SK-N-SH (cell line): ENCODE measurements around the gene GABARAPL2. TPM values are rescaled to one million over a fixed set of nuclear protein-coding genes. Genes with fewer than 3 reads are reported as not detected.
A peak's percentile ranks its signal among the peaks of the same experiment; 100 is the strongest.

Experiments
- CTCF ChIA-PET: fragments of 300-600, 350-600 bp; formaldehyde crosslinking; extraction: SDS; loops from one replicate; lab custom pipeline; 2021; lab: Yijun Ruan, JAX
- POLR2A ChIA-PET: fragments of 350-600 bp; sonication (Branson Sonifier 250); formaldehyde crosslinking; extraction: SDS; loops from one replicate; lab custom pipeline; 2020; ENCODE audit warnings: antibody characterized with exemption, inconsistent platforms; lab: Yijun Ruan, JAX
- DNase-seq: peaks from one replicate; pipeline ENCODE4 v3.0.0; 2012
- H2AFZ ChIP-seq: fragments of 200-600 bp; sonication (generic); 2 replicates; pipeline ENCODE4 v1.8.1; 2016; ENCODE audit warnings: antibody characterized with exemption, mild to moderate bottlenecking, low read depth
- H3F3A ChIP-seq: fragments of 200-600 bp; sonication (generic); replicated peaks from 2 replicates; pipeline ENCODE3; 2016; ENCODE audit warnings: antibody characterized with exemption, mild to moderate bottlenecking; ENCODE audit not compliant: insufficient read depth
- H3K27ac ChIP-seq, 2 experiments: fragments of 200-500 bp in 1 of 2; fragments of 200-600 bp in 1 of 2; sonication (Bioruptor generic) in 1 of 2; sonication (generic), shearing (Covaris generic) in 1 of 2; 2 replicates each; pipeline versions ENCODE4 v1.5.1 to v1.6.1; 2014 to 2016; ENCODE audit warnings: low read depth in 2 of 2, inconsistent platforms in 1 of 2, low read length in 1 of 2, mild to moderate bottlenecking in 1 of 2, mixed read lengths in 1 of 2
- H3K27me3 ChIP-seq: fragments of 200-600 bp; sonication (generic), shearing (Covaris generic); 2 replicates; pipeline ENCODE4 v1.6.1; 2016; ENCODE audit warnings: mixed run types; ENCODE audit not compliant: insufficient read depth
- H3K36me3 ChIP-seq, 2 experiments: fragments of 200-500 bp in 1 of 2; fragments of 200-600 bp in 1 of 2; sonication (Bioruptor generic) in 1 of 2; sonication (generic) in 1 of 2; replicated peaks in 1 of 2; 2 replicates each; pipeline versions ENCODE3 to v1.5.1; 2014 to 2016; ENCODE audit warnings: low read length in 1 of 2, mild to moderate bottlenecking in 1 of 2; ENCODE audit not compliant: insufficient read depth in 2 of 2, control insufficient read depth in 1 of 2
- H3K4me1 ChIP-seq, 2 experiments: fragments of 200-500 bp in 1 of 2; fragments of 200-600 bp in 1 of 2; sonication (Bioruptor generic) in 1 of 2; sonication (generic), shearing (Covaris generic) in 1 of 2; 2 replicates each; pipeline versions ENCODE4 v1.5.1 to v1.6.1; 2014 to 2016; ENCODE audit warnings: low read depth in 1 of 2, low read length in 1 of 2, mixed run types in 1 of 2; ENCODE audit not compliant: insufficient read depth in 2 of 2, control insufficient read depth in 1 of 2
- H3K4me2 ChIP-seq: fragments of 200-600 bp; sonication (generic), shearing (Covaris generic); 2 replicates; pipeline ENCODE4 v1.6.1; 2017; ENCODE audit warnings: mixed run types
- H3K4me3 ChIP-seq, 2 experiments: fragments of 200-500 bp in 1 of 2; fragments of 200-600 bp in 1 of 2; sonication (Bioruptor generic) in 1 of 2; sonication (generic), shearing (Covaris generic) in 1 of 2; 2 replicates each; pipeline versions ENCODE4 v1.5.1 to v1.8.1; 2014 to 2016; ENCODE audit warnings: low read depth in 2 of 2, inconsistent platforms in 1 of 2, low read length in 1 of 2, mild to moderate bottlenecking in 1 of 2, mixed read lengths in 1 of 2, moderate library complexity in 1 of 2
- H3K79me2 ChIP-seq: fragments of 200-600 bp; sonication (generic); 2 replicates; pipeline ENCODE4 v1.8.1; 2017; ENCODE audit warnings: mild to moderate bottlenecking; ENCODE audit not compliant: insufficient read depth
- H3K9ac ChIP-seq: fragments of 200-600 bp; sonication (generic); 2 replicates; pipeline ENCODE4 v1.6.1; 2017; ENCODE audit warnings: mixed run types
- H3K9me2 ChIP-seq: fragments of 200-600 bp; sonication (generic); 2 replicates; pipeline ENCODE4 v1.6.1; 2017; ENCODE audit warnings: mixed run types
- H3K9me3 ChIP-seq: fragments of 200-600 bp; sonication (generic); 2 replicates; pipeline ENCODE4 v1.6.1; 2017; ENCODE audit warnings: mixed run types, mild to moderate bottlenecking, moderate library complexity
- H4K20me1 ChIP-seq: fragments of 200-600 bp; sonication (generic); 2 replicates; pipeline ENCODE4 v1.6.1; 2017; ENCODE audit warnings: mild to moderate bottlenecking, mixed run types; ENCODE audit not compliant: insufficient read depth
- CHD2 ChIP-seq: fragments of 150-350 bp; IDR thresholded peaks from 2 replicates; pipeline ENCODE4 v1.6.1; 2018; ENCODE audit warnings: low read length; ENCODE audit not compliant: partially characterized antibody
- FOXJ3 ChIP-seq: sonication (generic); formaldehyde crosslinking; IDR thresholded peaks from 2 replicates; pipeline ENCODE4 v1.5.1; 2020; ENCODE audit warnings: mild to moderate bottlenecking, missing genetic modification reagents
- GATA2 ChIP-seq: sonication (generic); formaldehyde crosslinking; IDR thresholded peaks from 2 replicates; pipeline ENCODE4 v1.5.0; 2020; ENCODE audit warnings: mild to moderate bottlenecking, missing genetic modification reagents
- SIN3A ChIP-seq: IDR thresholded peaks from 2 replicates; pipeline ENCODE4 v1.6.1; 2012; ENCODE audit warnings: low read depth, mild to moderate bottlenecking, low read length, moderate library complexity, borderline replicate concordance
- TAF1 ChIP-seq: IDR thresholded peaks from 2 replicates; pipeline ENCODE4 v1.6.1; 2012; ENCODE audit warnings: low read depth, mild to moderate bottlenecking, low read length, moderate library complexity, borderline replicate concordance
- TCF12 ChIP-seq: IDR thresholded peaks from 2 replicates; pipeline ENCODE4 v1.4.0; 2012
- TEAD4 ChIP-seq: IDR thresholded peaks from 2 replicates; pipeline ENCODE4 v1.4.0; 2012; ENCODE audit warnings: mild to moderate bottlenecking, borderline replicate concordance; ENCODE audit not compliant: insufficient read depth
- WGBS: methylation state at CpG from one replicate; pipeline ENCODE4 v1.1.6; 2017; ENCODE audit warnings: low lambda C conversion rate; 5-methylcytosine and 5-hydroxymethylcytosine counted together
- polyA plus RNA-seq, 3 experiments: library from polyadenylated mRNA; depleted of rRNA; stranded (reverse); fragments of >200 nt; gene quantifications; 2 replicates each; pipeline ENCODE4 v1.2.3, GENCODE V29; 2012
- TF ChIP-seq, protein P1 (sequence below): IDR thresholded peaks from 2 replicates; pipeline ENCODE4 v1.4.0; 2012; ENCODE audit warnings: low read depth, borderline replicate concordance
- TF ChIP-seq, protein P2 (sequence below): IDR thresholded peaks from 2 replicates; pipeline ENCODE4; 2012
- TF ChIP-seq, protein P3 (sequence below): fragments of 150-350 bp; IDR thresholded peaks from 2 replicates; pipeline ENCODE4 v1.6.1; 2017; ENCODE audit warnings: antibody characterized with exemption, low read length, low read depth, borderline replicate concordance

The GABARAPL2 gene
- polyA plus RNA-seq, 1 of the 3 experiments (the other 2 are of a cell fraction) = 135 TPM

DNA sequence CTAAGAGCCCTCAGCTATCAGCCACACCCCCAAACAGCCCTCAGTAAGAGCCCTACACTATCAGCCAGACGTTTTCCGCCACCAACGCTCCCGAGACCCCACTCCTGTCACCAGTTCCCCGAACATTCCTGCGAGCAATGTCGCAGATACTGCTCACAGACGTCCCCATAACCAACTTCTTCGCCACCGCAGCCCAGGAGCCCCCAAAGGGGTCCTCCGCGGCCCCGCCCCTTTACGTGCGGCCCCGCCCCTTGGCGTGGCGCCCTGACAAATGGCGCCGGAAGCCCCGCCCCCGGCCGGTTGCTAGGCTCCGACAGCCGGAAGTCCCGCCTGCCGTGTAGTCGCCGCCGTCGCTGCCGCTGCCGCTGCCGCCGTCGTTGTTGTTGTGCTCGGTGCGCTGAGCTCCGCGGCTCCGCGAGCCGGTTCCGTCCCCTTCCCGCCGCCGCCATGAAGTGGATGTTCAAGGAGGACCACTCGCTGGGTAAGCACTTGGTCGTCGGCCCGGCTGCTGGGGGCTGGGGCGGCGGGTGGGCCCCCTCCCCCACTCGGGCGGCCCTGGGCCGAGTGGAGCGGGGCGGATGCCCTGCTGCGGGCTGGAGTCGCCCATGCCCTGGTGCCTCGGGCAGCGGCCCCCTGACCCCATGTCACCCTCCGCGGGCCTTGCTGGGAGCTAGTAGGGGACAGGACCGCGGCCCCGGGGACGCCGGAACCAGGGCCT lies at the start of gene GABARAPL2 (continued):
- TF ChIP-seq, protein P1, sequence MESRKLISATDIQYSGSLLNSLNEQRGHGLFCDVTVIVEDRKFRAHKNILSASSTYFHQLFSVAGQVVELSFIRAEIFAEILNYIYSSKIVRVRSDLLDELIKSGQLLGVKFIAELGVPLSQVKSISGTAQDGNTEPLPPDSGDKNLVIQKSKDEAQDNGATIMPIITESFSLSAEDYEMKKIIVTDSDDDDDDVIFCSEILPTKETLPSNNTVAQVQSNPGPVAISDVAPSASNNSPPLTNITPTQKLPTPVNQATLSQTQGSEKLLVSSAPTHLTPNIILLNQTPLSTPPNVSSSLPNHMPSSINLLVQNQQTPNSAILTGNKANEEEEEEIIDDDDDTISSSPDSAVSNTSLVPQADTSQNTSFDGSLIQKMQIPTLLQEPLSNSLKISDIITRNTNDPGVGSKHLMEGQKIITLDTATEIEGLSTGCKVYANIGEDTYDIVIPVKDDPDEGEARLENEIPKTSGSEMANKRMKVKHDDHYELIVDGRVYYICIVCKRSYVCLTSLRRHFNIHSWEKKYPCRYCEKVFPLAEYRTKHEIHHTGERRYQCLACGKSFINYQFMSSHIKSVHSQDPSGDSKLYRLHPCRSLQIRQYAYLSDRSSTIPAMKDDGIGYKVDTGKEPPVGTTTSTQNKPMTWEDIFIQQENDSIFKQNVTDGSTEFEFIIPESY = no peak
- TF ChIP-seq, protein P2, sequence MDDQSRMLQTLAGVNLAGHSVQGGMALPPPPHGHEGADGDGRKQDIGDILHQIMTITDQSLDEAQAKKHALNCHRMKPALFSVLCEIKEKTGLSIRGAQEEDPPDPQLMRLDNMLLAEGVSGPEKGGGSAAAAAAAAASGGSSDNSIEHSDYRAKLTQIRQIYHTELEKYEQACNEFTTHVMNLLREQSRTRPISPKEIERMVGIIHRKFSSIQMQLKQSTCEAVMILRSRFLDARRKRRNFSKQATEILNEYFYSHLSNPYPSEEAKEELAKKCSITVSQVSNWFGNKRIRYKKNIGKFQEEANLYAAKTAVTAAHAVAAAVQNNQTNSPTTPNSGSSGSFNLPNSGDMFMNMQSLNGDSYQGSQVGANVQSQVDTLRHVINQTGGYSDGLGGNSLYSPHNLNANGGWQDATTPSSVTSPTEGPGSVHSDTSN = peak; percentile 40
- 0 out of 2 replicates have a peak, but pooled peaks have one; percentile 12 for TF ChIP-seq SIN3A
- TF ChIP-seq CHD2 = peak; percentile 64
- TF ChIP-seq TEAD4 = no peak
- no peak for TF ChIP-seq GATA2 (CRISPR knock-in tag)
- no peak for TF ChIP-seq TAF1

DNA sequence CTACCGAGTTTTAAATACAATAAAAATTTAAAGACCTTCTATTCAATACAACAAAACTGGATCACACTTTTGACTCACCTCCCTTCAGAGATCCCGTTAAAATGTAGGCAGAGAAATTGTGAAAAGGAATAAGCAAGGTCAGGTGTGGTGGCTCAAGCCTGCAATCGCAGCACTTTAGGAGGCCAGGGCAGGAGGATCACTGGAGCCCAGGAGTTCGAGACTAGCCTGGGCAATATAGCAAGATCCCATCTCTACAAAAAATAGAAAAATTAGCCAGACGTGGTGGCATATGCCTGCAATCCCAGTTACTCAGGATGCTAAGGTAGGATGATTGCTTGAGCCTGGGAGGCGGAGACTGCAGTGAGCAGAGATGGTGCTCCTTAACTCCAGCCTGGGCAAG lies 47.0 kb upstream of the GABARAPL2 start:
- H3K9ac ChIP-seq = no peak overlapping the region
- no peaks in the 10 kb centered on the region for H3K9me2 ChIP-seq
- TF ChIP-seq, protein P3, sequence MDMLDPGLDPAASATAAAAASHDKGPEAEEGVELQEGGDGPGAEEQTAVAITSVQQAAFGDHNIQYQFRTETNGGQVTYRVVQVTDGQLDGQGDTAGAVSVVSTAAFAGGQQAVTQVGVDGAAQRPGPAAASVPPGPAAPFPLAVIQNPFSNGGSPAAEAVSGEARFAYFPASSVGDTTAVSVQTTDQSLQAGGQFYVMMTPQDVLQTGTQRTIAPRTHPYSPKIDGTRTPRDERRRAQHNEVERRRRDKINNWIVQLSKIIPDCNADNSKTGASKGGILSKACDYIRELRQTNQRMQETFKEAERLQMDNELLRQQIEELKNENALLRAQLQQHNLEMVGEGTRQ = no peak
- TF ChIP-seq, protein P2 = no peak
- TF ChIP-seq TCF12 = no peak
- no peak for TF ChIP-seq FOXJ3
- TF ChIP-seq GATA2 (CRISPR knock-in tag) = no peak
- no peak for TF ChIP-seq SIN3A
- TF ChIP-seq, all 33 proteins: peak for 0
- no peak overlapping the region for H3K4me2 ChIP-seq
- H3F3A ChIP-seq = no peaks in the 10 kb centered on the region
- CTCF ChIA-PET = interaction anchor here (0.7 to 1.1 kb wide), 2 partner anchors 102 kb away, joined by 3 to 5 read pairs; no protein-coding TSS in a partner anchor
- H3K9me3 ChIP-seq = no peaks in the 10 kb centered on the region
- WGBS = 92% methylated on average over 6 of the region's 6 CpGs
- POLR2A ChIA-PET = no interaction called here
- H2AFZ ChIP-seq = no peak overlapping the region
- no peak for DNase-seq
- H3K4me1 ChIP-seq = no peaks in the 10 kb centered on the region; a peak in 1 of 4 replicates
- H4K20me1 ChIP-seq = no peaks in the 10 kb centered on the region
- no peaks in the 10 kb centered on the region for H3K36me3 ChIP-seq
- no peak overlapping the region for H3K4me3 ChIP-seq
- no peaks in the 10 kb centered on the region for H3K79me2 ChIP-seq
- H3K27ac ChIP-seq = no peak overlapping the region
- no peaks in the 10 kb centered on the region for H3K27me3 ChIP-seq
